HEK293T (cell line): Measurements from ENCODE around the gene GASK1B.

ENCODE experiments used
- CTCF ChIA-PET: fragments of 350-600 bp; formaldehyde crosslinking; extraction: SDS; loops from one replicate; lab custom pipeline; 2021; ENCODE audit warnings: antibody characterized with exemption, inconsistent platforms; lab: Yijun Ruan, JAX
- POLR2A ChIA-PET: fragments of 350-600 bp; formaldehyde crosslinking; extraction: SDS; loops from one replicate; lab custom pipeline; 2020; ENCODE audit warnings: antibody characterized with exemption, inconsistent platforms; lab: Yijun Ruan, JAX
- DNase-seq: peaks from one replicate; pipeline ENCODE4 v3.0.0; 2012; ENCODE audit warnings: mixed read lengths; ENCODE audit errors: extremely low spot score
- ARNT ChIP-seq: fragments of 450-650 bp; IDR thresholded peaks from 2 replicates; pipeline ENCODE4 v1.6.1; 2017; ENCODE audit warnings: mild to moderate bottlenecking
- BHLHE40 ChIP-seq: fragments of 450-650 bp; IDR thresholded peaks from 2 replicates; pipeline ENCODE4 v1.6.1; 2016; ENCODE audit warnings: mild to moderate bottlenecking, moderate library complexity, borderline replicate concordance
- CTBP1 ChIP-seq: fragments of 450-650 bp; IDR thresholded peaks from 2 replicates; pipeline ENCODE4 v1.6.1; 2016; ENCODE audit warnings: borderline replicate concordance
- ELF4 ChIP-seq: fragments of 450-650 bp; IDR thresholded peaks from 2 replicates; pipeline ENCODE4 v1.6.1; 2017; ENCODE audit warnings: antibody characterized with exemption
- FOXA1 ChIP-seq: fragments of 450-650 bp; IDR thresholded peaks from 2 replicates; pipeline ENCODE4 v1.6.1; 2016; ENCODE audit warnings: mild to moderate bottlenecking
- FOXK2 ChIP-seq: fragments of 450-650 bp; IDR thresholded peaks from 2 replicates; pipeline ENCODE4 v1.6.1; 2016; ENCODE audit warnings: mild to moderate bottlenecking
- FOXM1 ChIP-seq: fragments of 450-650 bp; IDR thresholded peaks from 2 replicates; pipeline ENCODE4 v1.6.1; 2017; ENCODE audit warnings: mild to moderate bottlenecking, borderline replicate concordance
- HDGF ChIP-seq: fragments of 450-650 bp; IDR thresholded peaks from 2 replicates; pipeline ENCODE4 v1.6.1; 2017; ENCODE audit warnings: antibody characterized with exemption, borderline replicate concordance
- L3MBTL2 ChIP-seq: fragments of 450-650 bp; conservative IDR thresholded peaks from 2 replicates; pipeline ENCODE4 v1.6.1; 2016; ENCODE audit warnings: mild to moderate bottlenecking
- LEF1 ChIP-seq: fragments of 450-650 bp; IDR thresholded peaks from 2 replicates; pipeline ENCODE4 v1.6.1; 2017; ENCODE audit warnings: mild to moderate bottlenecking, borderline replicate concordance
- NFRKB ChIP-seq: fragments of 450-650 bp; IDR thresholded peaks from 2 replicates; pipeline ENCODE4 v1.6.1; 2016; ENCODE audit warnings: mild to moderate bottlenecking, moderate library complexity
- PKNOX1 ChIP-seq: fragments of 450-650 bp; IDR thresholded peaks from 2 replicates; pipeline ENCODE4 v1.6.1; 2016
- SP1 ChIP-seq: fragments of 450-650 bp; IDR thresholded peaks from 2 replicates; pipeline ENCODE4 v1.6.1; 2017
- SUZ12 ChIP-seq: fragments of 450-650 bp; IDR thresholded peaks from 2 replicates; pipeline ENCODE4 v1.6.1; 2016; ENCODE audit warnings: mild to moderate bottlenecking
- TARDBP ChIP-seq: fragments of 450-650 bp; IDR thresholded peaks from 2 replicates; pipeline ENCODE4 v1.6.1; 2016
- ZNF384 ChIP-seq: fragments of 450-650 bp; IDR thresholded peaks from 2 replicates; pipeline ENCODE4 v1.6.1; 2016

The GASK1B gene

GRCh38 chr4:158130204-158130603 lies 42.6 kb downstream of the GASK1B start:
- ChIA-PET POLR2A (no interaction called here), CTCF (no interaction called here)
- DNase-seq, result no peak
- no peak for TF ChIP-seq CTBP1
- TF ChIP-seq FOXA1, result no peak
- no peak for TF ChIP-seq BHLHE40
- TF ChIP-seq ZNF384, result no peak
- TF ChIP-seq SP1, result no peak
- no peak for TF ChIP-seq ELF4
- TF ChIP-seq NFRKB, result no peak
- no peak for TF ChIP-seq FOXK2

GRCh38 chr4:158129694-158130093 lies 43.1 kb downstream of the GASK1B start:
- POLR2A ChIA-PET, result no interaction called here
- no peak for DNase-seq
- TF ChIP-seq HDGF (no peak), SP1 (no peak), BHLHE40 (no peak), FOXM1 (no peak), ELF4 (no peak), LEF1 (no peak), L3MBTL2 (no peak), FOXA1 (no peak)
- CTCF ChIA-PET, result no interaction called here

- no peak for DNase-seq
- POLR2A ChIA-PET, result no interaction called here
- CTCF ChIA-PET, result no interaction called here
- TF ChIP-seq NFRKB, result no peak
- no peak for TF ChIP-seq BHLHE40
- TF ChIP-seq ELF4, result no peak
- TF ChIP-seq FOXM1, result no peak
- no peak for TF ChIP-seq TARDBP
- no peak for TF ChIP-seq PKNOX1
- no peak for TF ChIP-seq HDGF
- TF ChIP-seq L3MBTL2, result no peak
- TF ChIP-seq FOXK2, result no peak
- no peak for TF ChIP-seq SUZ12
- TF ChIP-seq SP1, result no peak
- no peak for TF ChIP-seq LEF1
- TF ChIP-seq ZNF384, result no peak
- no peak for TF ChIP-seq FOXA1
- no peak for TF ChIP-seq ARNT
- TF ChIP-seq CTBP1, result no peak
Observed at GRCh38 chr4:158128540-158128939, 44.3 kb downstream of the GASK1B start.

GRCh38 chr4:158125310-158125709 lies 47.5 kb downstream of the GASK1B start:
- no peak for TF ChIP-seq ELF4
- TF ChIP-seq HDGF, result no peak
- TF ChIP-seq SUZ12, result no peak
- no peak for TF ChIP-seq FOXA1
- TF ChIP-seq PKNOX1, result no peak
- no peak for TF ChIP-seq CTBP1
- POLR2A ChIA-PET, result no interaction called here
- no peak for DNase-seq
- CTCF ChIA-PET, result no interaction called here
